ENCODE measurements around the gene NAV2. TPM values are rescaled to one million over a fixed set of nuclear protein-coding genes. Genes with fewer than 3 reads are reported as not detected.

NAV2 gene
- total RNA-seq, 1 experiment from 2014 or later, result 23.3 TPM

DNA sequence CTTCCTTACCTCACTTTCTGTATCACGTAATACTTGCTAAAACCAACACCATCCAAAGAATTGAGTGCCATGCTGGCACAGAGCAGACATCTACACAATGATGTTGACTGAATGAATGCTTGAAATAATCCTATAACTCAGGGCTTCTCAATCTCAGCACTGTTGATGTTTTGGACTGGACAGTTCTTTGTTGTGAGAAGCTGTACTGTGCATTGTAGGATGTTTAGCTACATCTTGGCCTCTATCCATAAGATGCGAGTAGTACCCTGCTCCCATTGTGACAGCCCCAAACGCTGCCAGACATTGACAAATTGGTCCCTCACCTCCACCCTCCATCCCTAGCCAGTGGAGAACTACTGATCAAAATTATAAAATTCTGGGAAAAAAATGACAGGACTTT lies 153.4 kb downstream of the NAV2 start:
- ChIA-PET POLR2A (ENCODE audit: unreplicated experiment) (no interaction called here), CTCF (no interaction called here)
- H3K4me1 ChIP-seq (replicated peaks; ENCODE audit: insufficient read depth), result no peaks in the 10 kb centered on the region
- H3F3A ChIP-seq (ENCODE audit: insufficient read depth, low read depth), result no peaks in the 10 kb centered on the region
- H3K4me2 ChIP-seq, result no peak overlapping the region
- intact Hi-C loops (cut with micrococcal nuclease; ENCODE audit: unreplicated experiment), result no loop called here
- H3K27ac ChIP-seq, result no peak overlapping the region
- H3K9me3 ChIP-seq (ENCODE audit: insufficient read depth, low read depth), result no peaks in the 10 kb centered on the region
- no peaks in the 10 kb centered on the region for H4K20me1 ChIP-seq (ENCODE audit: insufficient read depth)
- DNase-seq, result no peak
- no peaks in the 10 kb centered on the region for H3K9me2 ChIP-seq (ENCODE audit: insufficient read depth)
- no peaks in the 10 kb centered on the region for H3K27me3 ChIP-seq (ENCODE audit: insufficient read depth, low read depth)
- H3K79me2 ChIP-seq (ENCODE audit: low read depth), result no peaks in the 10 kb centered on the region
- H2AFZ ChIP-seq, result no peak overlapping the region
- no peak overlapping the region for H3K4me3 ChIP-seq
- no TSS peak for BruUV-seq (replicated peaks)
- H3K36me3 ChIP-seq (ENCODE audit: low read depth), result no peaks in the 10 kb centered on the region
- TF ChIP-seq, protein P1, sequence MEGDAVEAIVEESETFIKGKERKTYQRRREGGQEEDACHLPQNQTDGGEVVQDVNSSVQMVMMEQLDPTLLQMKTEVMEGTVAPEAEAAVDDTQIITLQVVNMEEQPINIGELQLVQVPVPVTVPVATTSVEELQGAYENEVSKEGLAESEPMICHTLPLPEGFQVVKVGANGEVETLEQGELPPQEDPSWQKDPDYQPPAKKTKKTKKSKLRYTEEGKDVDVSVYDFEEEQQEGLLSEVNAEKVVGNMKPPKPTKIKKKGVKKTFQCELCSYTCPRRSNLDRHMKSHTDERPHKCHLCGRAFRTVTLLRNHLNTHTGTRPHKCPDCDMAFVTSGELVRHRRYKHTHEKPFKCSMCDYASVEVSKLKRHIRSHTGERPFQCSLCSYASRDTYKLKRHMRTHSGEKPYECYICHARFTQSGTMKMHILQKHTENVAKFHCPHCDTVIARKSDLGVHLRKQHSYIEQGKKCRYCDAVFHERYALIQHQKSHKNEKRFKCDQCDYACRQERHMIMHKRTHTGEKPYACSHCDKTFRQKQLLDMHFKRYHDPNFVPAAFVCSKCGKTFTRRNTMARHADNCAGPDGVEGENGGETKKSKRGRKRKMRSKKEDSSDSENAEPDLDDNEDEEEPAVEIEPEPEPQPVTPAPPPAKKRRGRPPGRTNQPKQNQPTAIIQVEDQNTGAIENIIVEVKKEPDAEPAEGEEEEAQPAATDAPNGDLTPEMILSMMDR (conservative IDR thresholded peaks at IDR 0.05), result no peak
- no peak for TF ChIP-seq EZH2 (IDR thresholded peaks at IDR 0.05; ENCODE audit: low read depth)

DNA sequence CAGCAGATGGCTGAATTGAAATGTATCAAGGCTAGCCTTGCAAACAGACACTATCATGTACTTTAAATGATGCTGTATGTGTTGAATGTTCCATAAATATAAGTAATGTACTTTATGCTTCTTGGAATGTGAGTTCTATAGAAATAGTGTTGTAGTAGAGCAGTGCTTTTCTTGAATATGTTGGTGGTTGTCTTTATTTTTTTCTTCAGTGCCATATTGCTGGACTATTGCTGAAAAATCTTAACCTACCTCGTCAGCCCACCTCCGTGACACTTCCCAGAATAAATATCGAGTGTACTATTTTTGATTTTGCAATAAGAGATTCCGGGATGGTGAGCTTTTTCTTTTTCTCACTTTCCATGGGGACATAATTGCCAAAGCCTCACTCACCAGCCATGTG lies 153.9 kb downstream of the NAV2 start:
- H2AFZ ChIP-seq, result no peak overlapping the region
- no peaks in the 10 kb centered on the region for H3K27me3 ChIP-seq (ENCODE audit: insufficient read depth, low read depth)
- no peaks in the 10 kb centered on the region for H3K9me2 ChIP-seq (ENCODE audit: insufficient read depth)
- TF ChIP-seq, protein P1 (conservative IDR thresholded peaks at IDR 0.05), result no peak
- TF ChIP-seq EZH2 (IDR thresholded peaks at IDR 0.05; ENCODE audit: low read depth), result no peak
- CTCF ChIA-PET, result interaction anchor here (0.6 kb wide), 1 partner anchor 37 kb away, joined by 3 read pairs; no protein-coding TSS in a partner anchor
- no peaks in the 10 kb centered on the region for H3K9me3 ChIP-seq (ENCODE audit: insufficient read depth, low read depth)
- H3K79me2 ChIP-seq (ENCODE audit: low read depth), result no peaks in the 10 kb centered on the region
- no peak overlapping the region for H3K4me3 ChIP-seq
- no peaks in the 10 kb centered on the region for H3K36me3 ChIP-seq (ENCODE audit: low read depth)
- intact Hi-C loops (cut with micrococcal nuclease; ENCODE audit: unreplicated experiment), result no loop called here
- H3K27ac ChIP-seq, result no peak overlapping the region
- no peaks in the 10 kb centered on the region for H3K4me1 ChIP-seq (replicated peaks; ENCODE audit: insufficient read depth)
- no peaks in the 10 kb centered on the region for H4K20me1 ChIP-seq (ENCODE audit: insufficient read depth)
- no peak for DNase-seq
- no TSS peak for BruUV-seq (replicated peaks)
- no peak overlapping the region for H3K4me2 ChIP-seq
- POLR2A ChIA-PET (ENCODE audit: unreplicated experiment), result no interaction called here
- H3F3A ChIP-seq (ENCODE audit: insufficient read depth, low read depth), result no peaks in the 10 kb centered on the region

DNA sequence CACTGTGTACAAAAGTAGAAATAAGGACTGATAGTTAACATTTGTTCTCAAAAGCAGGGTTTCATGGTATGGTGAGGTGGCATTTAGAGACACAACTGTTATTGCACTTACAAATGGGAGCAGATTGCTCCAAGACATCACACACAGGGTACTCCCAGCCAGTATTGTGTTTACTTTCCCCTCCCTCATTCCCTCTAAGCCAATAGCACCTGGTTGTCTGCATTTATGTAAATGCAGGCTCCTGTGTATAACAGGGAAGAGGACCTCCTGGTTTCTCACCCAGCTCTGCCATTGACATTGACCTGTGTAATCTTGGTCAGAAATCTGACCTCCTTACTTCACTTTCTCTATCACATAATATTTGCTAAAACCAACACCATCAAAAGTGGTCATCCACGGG lies 154.4 kb downstream of the NAV2 start:
- DNase-seq, result no peak
- Histone ChIP-seq H3K4me3 (no peak overlapping the region), H3F3A (ENCODE audit: insufficient read depth, low read depth) (no peaks in the 10 kb centered on the region), H3K79me2 (ENCODE audit: low read depth) (no peaks in the 10 kb centered on the region), H2AFZ (no peak overlapping the region), H3K4me1 (replicated peaks; ENCODE audit: insufficient read depth) (no peaks in the 10 kb centered on the region), H3K9me2 (ENCODE audit: insufficient read depth) (no peaks in the 10 kb centered on the region), H3K4me2 (no peak overlapping the region), H4K20me1 (ENCODE audit: insufficient read depth) (no peaks in the 10 kb centered on the region), H3K9me3 (ENCODE audit: insufficient read depth, low read depth) (no peaks in the 10 kb centered on the region), H3K27ac (no peak overlapping the region), H3K36me3 (ENCODE audit: low read depth) (no peaks in the 10 kb centered on the region), H3K27me3 (ENCODE audit: insufficient read depth, low read depth) (no peaks in the 10 kb centered on the region)
- intact Hi-C loops (cut with micrococcal nuclease; ENCODE audit: unreplicated experiment), result no loop called here
- ChIA-PET CTCF (interaction anchor here (0.6 kb wide), 1 partner anchor 36 kb away, joined by 3 read pairs; no protein-coding TSS in a partner anchor), POLR2A (ENCODE audit: unreplicated experiment) (interaction anchor here (0.6 to 0.7 kb wide), 2 partner anchors 67 to 252 kb away, joined by 4 read pairs; no protein-coding TSS in a partner anchor)
- TF ChIP-seq EZH2 (IDR thresholded peaks at IDR 0.05; ENCODE audit: low read depth), result no peak
- TF ChIP-seq, protein P1 (conservative IDR thresholded peaks at IDR 0.05), result no peak
- BruUV-seq (replicated peaks), result no TSS peak

Measured in PC-9 (cell line).